HG03520 (cell line): ENCODE results near the gene ZNF518A.
"Not testable (repeated sequence)": the region's sequence is repeated elsewhere in the genome, so short reads cannot be mapped to it uniquely, and the experiment has no call there.

Experiments
- ATAC-seq: cut with Tn5 transposase; IDR thresholded peaks from one replicate; pipeline ENCODE4 v1.9.1; 2021; ENCODE audit warnings: mild to moderate bottlenecking, moderate library complexity; ENCODE audit not compliant: unreplicated experiment

ZNF518A gene

GRCh38 chr10:96131621-96132020, 1.5 kb downstream of the ZNF518A start:
- no peak for ATAC-seq

- ATAC-seq = no peak
Measured at GRCh38 chr10:96133135-96133534, 3.0 kb downstream of the ZNF518A start.

- ATAC-seq = no peak
Measured at GRCh38 chr10:96136810-96137209, 6.7 kb downstream of the ZNF518A start.

GRCh38 chr10:96137567-96137966, 7.5 kb downstream of the ZNF518A start:
- no peak for ATAC-seq

GRCh38 chr10:96138102-96138501, 8.0 kb downstream of the ZNF518A start:
- ATAC-seq = peak; percentile 94

GRCh38 chr10:96152437-96152836, 22.3 kb downstream of the ZNF518A start:
- no peak for ATAC-seq

GRCh38 chr10:96153070-96153469, 23.0 kb downstream of the ZNF518A start:
- no peak for ATAC-seq

- ATAC-seq = no peak
Measured at GRCh38 chr10:96165726-96166125, 35.6 kb downstream of the ZNF518A start.

GRCh38 chr10:96168546-96168945, 38.4 kb downstream of the ZNF518A start:
- no peak for ATAC-seq

- ATAC-seq = no peak
Measured at GRCh38 chr10:96170230-96170629, 40.1 kb downstream of the ZNF518A start.

GRCh38 chr10:96172666-96173065, 42.6 kb downstream of the ZNF518A start:
- no peak for ATAC-seq

- ATAC-seq = no peak
Measured at GRCh38 chr10:96176985-96177384, 46.9 kb downstream of the ZNF518A start.

GRCh38 chr10:96188421-96188820, 58.3 kb downstream of the ZNF518A start:
- ATAC-seq = no peak

- ATAC-seq = no peak
Measured at GRCh38 chr10:96188916-96189315, 58.8 kb downstream of the ZNF518A start.

- ATAC-seq = not testable (repeated sequence)
Measured at GRCh38 chr10:96189505-96189904, 59.4 kb downstream of the ZNF518A start.

GRCh38 chr10:96201525-96201924, 71.4 kb downstream of the ZNF518A start:
- no peak for ATAC-seq

- ATAC-seq = no peak
Measured at GRCh38 chr10:96205580-96205979, 75.5 kb downstream of the ZNF518A start.

GRCh38 chr10:96208271-96208670, 78.2 kb downstream of the ZNF518A start:
- no peak for ATAC-seq

- ATAC-seq = no peak
Measured at GRCh38 chr10:96208946-96209345, 78.8 kb downstream of the ZNF518A start.

- ATAC-seq = no peak
Measured at GRCh38 chr10:96211764-96212163, 81.7 kb downstream of the ZNF518A start.

GRCh38 chr10:96212911-96213310, 82.8 kb downstream of the ZNF518A start:
- no peak for ATAC-seq
